Ovary (tissue), 3 donors: ENCODE data around the gene RPL38.

Experiments
- CTCF ChIP-seq, 3 donors: fragments of 450-650 bp in 2 of 3; fragments of 200-600 bp in 1 of 3; IDR thresholded peaks; one replicate each; pipeline versions ENCODE4 v1.5.1 to v1.8.0; 2016 to 2022; ENCODE audit warnings: antibody characterized with exemption in 3 of 3, mild to moderate bottlenecking in 1 of 3
- EP300 ChIP-seq: sonication (generic); formaldehyde crosslinking; IDR thresholded peaks from one replicate; pipeline ENCODE4 v1.6.1; 2017; ENCODE audit warnings: antibody characterized with exemption
- POLR2A ChIP-seq: fragments of 450-650 bp; IDR thresholded peaks from one replicate; pipeline ENCODE4 v1.6.1; 2017; ENCODE audit warnings: antibody characterized with exemption, mild to moderate bottlenecking, moderate library complexity
- donor health status: DM: no; HTN: no; CAD: no.

GRCh38 chr17:74177018-74177450 lies 26.4 kb upstream of the RPL38 start:
- TF ChIP-seq CTCF (IDR thresholded peaks at IDR 0.05): no peak
- TF ChIP-seq POLR2A: no peak
- TF ChIP-seq EP300: no peak
